Endothelial cell of umbilical vein (primary cell): ENCODE measurements around the gene GRK6. TPM values are rescaled to one million over a fixed set of nuclear protein-coding genes. Genes with fewer than 3 reads are reported as not detected.

Experiments used
- BruUV-seq: library from RNA; stranded (reverse); fragments of 400-500 nt; replicated peaks from 2 replicates; lab custom pipeline; 2021; lab: Mats Ljungman, UMichigan
- CTCF ChIA-PET: fragments of 300-600, 350-600 bp; sonication (Branson Sonifier 250); formaldehyde crosslinking; loops from one replicate; lab custom pipeline; 2021; ENCODE audit warnings: antibody characterized with exemption, inconsistent platforms; lab: Charles Lee
- POLR2A ChIA-PET: fragments of 300-600, 350-600 bp; sonication (Branson Sonifier 250); formaldehyde crosslinking; loops from one replicate; lab custom pipeline; 2021; ENCODE audit warnings: antibody characterized with exemption, inconsistent platforms; lab: Charles Lee
- DNase-seq: peaks from one replicate; pipeline ENCODE4 v3.0.0-alpha.2; 2011; ENCODE audit warnings: low read depth, low spot score
- FAIRE-seq: peaks from 2 replicates; lab custom pipeline; 2011; peaks lifted over from hg19 to GRCh38; lab: Jason Lieb, UNC
- H2AFZ ChIP-seq: 2 replicates; pipeline ENCODE4 v1.6.0; 2012; ENCODE audit warnings: low read depth, low read length, control low read depth, inconsistent platforms
- H3K27ac ChIP-seq: 2 replicates; pipeline ENCODE4 v1.5.1; 2011; ENCODE audit warnings: low read depth, mild to moderate bottlenecking, control low read depth, low read length, moderate library complexity; ENCODE audit not compliant: insufficient read depth
- H3K27me3 ChIP-seq, 2 experiments: 2 replicates each; pipeline versions ENCODE4 v1.6.0 to v1.6.1; 2011; ENCODE audit warnings: low read length in 2 of 2, mixed read lengths in 1 of 2; ENCODE audit not compliant: control insufficient read depth in 2 of 2, insufficient read depth in 2 of 2
- H3K36me3 ChIP-seq, 2 experiments: 2 replicates in 1 of 2; 3 replicates in 1 of 2; pipeline ENCODE4 v1.5.1; 2011; ENCODE audit warnings: low read length in 2 of 2, mild to moderate bottlenecking in 1 of 2, moderate library complexity in 1 of 2; ENCODE audit not compliant: control insufficient read depth in 2 of 2, insufficient read depth in 2 of 2; ENCODE audit errors: extremely low read depth in 1 of 2
- H3K4me1 ChIP-seq: 3 replicates; pipeline ENCODE4 v1.5.1; 2011; ENCODE audit warnings: mild to moderate bottlenecking, low read length; ENCODE audit not compliant: control insufficient read depth, insufficient read depth; ENCODE audit errors: extremely low read depth
- H3K4me2 ChIP-seq: 2 replicates; pipeline ENCODE4 v1.6.1; 2011; ENCODE audit warnings: low read length, control low read depth, mixed read lengths; ENCODE audit not compliant: insufficient read depth
- H3K4me3 ChIP-seq, 3 experiments: fragments of 200-600 bp in 1 of 3; sonication (generic), shearing (Covaris generic) in 1 of 3; replicated peaks in 1 of 3; 2 replicates each; pipeline ENCODE4 v1.5.1; 2011 to 2016; ENCODE audit warnings: control low read depth in 3 of 3, low read length in 3 of 3, mild to moderate bottlenecking in 2 of 3, inconsistent platforms in 1 of 3, low read depth in 1 of 3, moderate library complexity in 1 of 3; ENCODE audit not compliant: insufficient read depth in 1 of 3
- H3K79me2 ChIP-seq: 2 replicates; pipeline ENCODE4 v1.6.0; 2012; ENCODE audit warnings: low read length, inconsistent platforms; ENCODE audit not compliant: control insufficient read depth, insufficient read depth
- H3K9ac ChIP-seq: replicated peaks from 2 replicates; pipeline ENCODE3; 2011; ENCODE audit warnings: low read length, control low read depth; ENCODE audit not compliant: insufficient read depth; ENCODE audit errors: extremely low read depth
- H3K9me1 ChIP-seq: replicated peaks from 3 replicates; pipeline ENCODE4 v1.6.0; 2011; ENCODE audit warnings: mild to moderate bottlenecking, low read length; ENCODE audit not compliant: control insufficient read depth, insufficient read depth; ENCODE audit errors: extremely low read depth
- H3K9me3 ChIP-seq: replicated peaks from 2 replicates; pipeline ENCODE4 v1.5.1; 2012; ENCODE audit warnings: low read length, inconsistent platforms; ENCODE audit not compliant: control insufficient read depth, insufficient read depth
- H4K20me1 ChIP-seq: replicated peaks from 2 replicates; pipeline ENCODE3; 2011; ENCODE audit warnings: mild to moderate bottlenecking, low read length; ENCODE audit not compliant: control insufficient read depth, insufficient read depth; ENCODE audit errors: extremely low read depth
- CTCF ChIP-seq, 2 donors: IDR thresholded peaks; 1 replicate in 1 of 2; 2 replicates in 1 of 2; pipeline ENCODE4 v1.5.1; 2011; ENCODE audit warnings: low read length in 2 of 2, mild to moderate bottlenecking in 2 of 2, moderate library complexity in 2 of 2, control low read depth in 1 of 2, inconsistent platforms in 1 of 2, low read depth in 1 of 2; ENCODE audit not compliant: insufficient read depth in 1 of 2; ENCODE audit errors: extremely low read depth in 1 of 2
- EZH2 ChIP-seq: IDR thresholded peaks from 2 replicates; pipeline ENCODE4 v1.6.1; 2012; ENCODE audit warnings: borderline replicate concordance, low read depth, mild to moderate bottlenecking, moderate library complexity, low read length, inconsistent platforms; ENCODE audit not compliant: severe bottlenecking
- FOS ChIP-seq: IDR thresholded peaks from 2 replicates; pipeline ENCODE4 v1.6.1; 2011; ENCODE audit warnings: mild to moderate bottlenecking, low read length, moderate library complexity, borderline replicate concordance; ENCODE audit not compliant: insufficient read depth
- GATA2 ChIP-seq: IDR thresholded peaks from 2 replicates; pipeline ENCODE4 v1.7.0; 2011; ENCODE audit warnings: low read depth, mild to moderate bottlenecking, moderate library complexity, mixed read lengths, low read length; ENCODE audit not compliant: insufficient read length, insufficient read depth
- JUN ChIP-seq: IDR thresholded peaks from 2 replicates; pipeline ENCODE4 v1.6.1; 2011; ENCODE audit warnings: borderline replicate concordance, low read depth; ENCODE audit not compliant: insufficient read length, insufficient read depth
- MAX ChIP-seq: IDR thresholded peaks from 2 replicates; pipeline ENCODE4 v1.6.1; 2011; ENCODE audit not compliant: insufficient read depth, insufficient read length
- MYC ChIP-seq: IDR thresholded peaks from one replicate; pipeline ENCODE4 v1.6.1; 2011; ENCODE audit warnings: mild to moderate bottlenecking, low read depth, low read length
- POLR2A ChIP-seq: IDR thresholded peaks from 2 replicates; pipeline ENCODE4 v1.6.1; 2012; ENCODE audit warnings: low read depth, mild to moderate bottlenecking, control low read depth, low read length
- POLR2AphosphoS5 ChIP-seq: IDR thresholded peaks from 2 replicates; pipeline ENCODE4 v1.6.1; 2012; ENCODE audit warnings: low read depth, mild to moderate bottlenecking, control low read depth, low read length, moderate library complexity; ENCODE audit not compliant: insufficient read depth
- dilution Hi-C: fragments of 300-500 bp; cut with MboI; formaldehyde crosslinking; loops from one replicate; pipeline ENCODE4 v1.15.0; 2019; ENCODE audit warnings: low sequenced_read_pairs; ENCODE audit not compliant: extremely low pct_ligation_motif_present
- intact Hi-C: fragments of 100-400 bp; cut with micrococcal nuclease; formaldehyde crosslinking; loops from one replicate; pipeline ENCODE4 v1.10.0; 2022
- polyA plus RNA-seq, 4 experiments: library from polyadenylated mRNA; depleted of rRNA in 3 of 4; stranded (reverse) in 3 of 4; unstranded in 1 of 4; fragments of >200 nt; gene quantifications; 2 replicates each; pipeline versions ENCODE4 v1.2.1 to v1.2.3, GENCODE V29; 2011 to 2012; ENCODE audit warnings: missing spikeins in 1 of 4
- total RNA-seq: library from RNA; stranded (reverse); gene quantifications from 2 replicates; pipeline ENCODE4 v1.2.3, GENCODE V29; 2021

Gene GRK6
- total and polyA plus RNA-seq, 2 donors (not counting 3 experiments of a cell fraction or from before 2014, with no cell fraction given) = 28.9 to 36.4 TPM

- intact Hi-C loops = no loop called here
- BruUV-seq = no TSS peak
- Histone ChIP-seq H3K4me2 (no peak overlapping the region), H3K27me3 (no peaks in the 10 kb centered on the region), H3K36me3 (peaks cover 0 to 5% of the 10 kb centered on the region in 2 experiments), H3K9me3 (no peaks in the 10 kb centered on the region), H3K27ac (no peak overlapping the region), H3K4me3 (no peak overlapping the region), H2AFZ (no peak overlapping the region), H3K79me2 (no peaks in the 10 kb centered on the region), H3K4me1 (peaks cover 4% of the 10 kb centered on the region), H3K9ac (no peak overlapping the region), H4K20me1 (no peaks in the 10 kb centered on the region), H3K9me1 (no peaks in the 10 kb centered on the region)
- dilution Hi-C loops = no loop called here
- DNase-seq = no peak
- FAIRE-seq = no peak
- TF ChIP-seq MAX = no peak
- TF ChIP-seq POLR2AphosphoS5 = no peak
- no peak for TF ChIP-seq JUN
- ChIA-PET CTCF (interaction anchor here (1.0 to 2.1 kb wide), 4 partner anchors 13 to 72 kb away, joined by 3 to 11 read pairs (median 3); no protein-coding TSS in a partner anchor), POLR2A (no interaction called here)
Measured at GRCh38 chr5:177442066-177442826, 15.8 kb downstream of the GRK6 start.

- dilution Hi-C loops = no loop called here
- ChIA-PET POLR2A (no interaction called here), CTCF (interaction anchor here (1.0 to 13.5 kb wide), 5 partner anchors 10 to 52 kb away, joined by 3 to 288 read pairs (median 11); partner anchors contain the start of gene PFN3)
- TF ChIP-seq POLR2A (no peak), EZH2 (no peak), MYC (no peak), GATA2 (no peak), MAX (no peak), FOS (no peak), CTCF (IDR thresholded peaks at IDR 0.05; ENCODE audit: extremely low read depth in 1 of 2, insufficient read depth in 1 of 2, low read depth in 1 of 2, low read length in 2 of 2) (no peak), JUN (no peak), POLR2AphosphoS5 (no peak)
- no peaks in the 10 kb centered on the region for H3K79me2 ChIP-seq
- no peaks in the 10 kb centered on the region for H3K9me1 ChIP-seq
- BruUV-seq = no TSS peak
- H3K9me3 ChIP-seq = no peaks in the 10 kb centered on the region
- H3K4me2 ChIP-seq = no peak overlapping the region
- H3K27me3 ChIP-seq = no peaks in the 10 kb centered on the region
- peaks cover 13% of the 10 kb centered on the region for H3K4me1 ChIP-seq
- H3K4me3 ChIP-seq = no peak overlapping the region
- H3K9ac ChIP-seq = no peak overlapping the region
- H2AFZ ChIP-seq = no peak overlapping the region
- DNase-seq = no peak
- H4K20me1 ChIP-seq = no peaks in the 10 kb centered on the region
- intact Hi-C loops = no loop called here
- peaks cover 0 to 5% of the 10 kb centered on the region in 2 experiments for H3K36me3 ChIP-seq
- H3K27ac ChIP-seq = no peak overlapping the region
- no peak for FAIRE-seq
Measured at GRCh38 chr5:177443144-177443983, 16.9 kb downstream of the GRK6 start.
